Activated CD4-positive, alpha-beta T cell treated with anti-CD3 and anti-CD28 coated beads for 4 hours (primary cell): ENCODE measurements around the gene IL17F.
A peak's percentile ranks its signal among the peaks of the same experiment; 100 is the strongest.

Source experiments
- DNase-seq, 2 donors: peaks; one replicate each; pipeline ENCODE4 v3.0.0-alpha.2; 2020

The IL17F gene

GRCh38 chr6:52244400-52244799, at the start of gene IL17F:
Gene IL17F, minus strand, starts transcription at chr6:52244500. Its CDS starts 71 bp downstream, at chr6:52244429.
- no peak for DNase-seq

GRCh38 chr6:52293067-52293466, 48.8 kb upstream of the IL17F start:
- DNase-seq, result no peak

GRCh38 chr6:52288841-52289240, 44.5 kb upstream of the IL17F start:
- no peak for DNase-seq

- DNase-seq, result no peak
Measured at GRCh38 chr6:52288216-52288615, 43.9 kb upstream of the IL17F start.

- DNase-seq, result peak; percentile 47 to 67
Measured at GRCh38 chr6:52286798-52287432, 42.6 kb upstream of the IL17F start.

DNA sequence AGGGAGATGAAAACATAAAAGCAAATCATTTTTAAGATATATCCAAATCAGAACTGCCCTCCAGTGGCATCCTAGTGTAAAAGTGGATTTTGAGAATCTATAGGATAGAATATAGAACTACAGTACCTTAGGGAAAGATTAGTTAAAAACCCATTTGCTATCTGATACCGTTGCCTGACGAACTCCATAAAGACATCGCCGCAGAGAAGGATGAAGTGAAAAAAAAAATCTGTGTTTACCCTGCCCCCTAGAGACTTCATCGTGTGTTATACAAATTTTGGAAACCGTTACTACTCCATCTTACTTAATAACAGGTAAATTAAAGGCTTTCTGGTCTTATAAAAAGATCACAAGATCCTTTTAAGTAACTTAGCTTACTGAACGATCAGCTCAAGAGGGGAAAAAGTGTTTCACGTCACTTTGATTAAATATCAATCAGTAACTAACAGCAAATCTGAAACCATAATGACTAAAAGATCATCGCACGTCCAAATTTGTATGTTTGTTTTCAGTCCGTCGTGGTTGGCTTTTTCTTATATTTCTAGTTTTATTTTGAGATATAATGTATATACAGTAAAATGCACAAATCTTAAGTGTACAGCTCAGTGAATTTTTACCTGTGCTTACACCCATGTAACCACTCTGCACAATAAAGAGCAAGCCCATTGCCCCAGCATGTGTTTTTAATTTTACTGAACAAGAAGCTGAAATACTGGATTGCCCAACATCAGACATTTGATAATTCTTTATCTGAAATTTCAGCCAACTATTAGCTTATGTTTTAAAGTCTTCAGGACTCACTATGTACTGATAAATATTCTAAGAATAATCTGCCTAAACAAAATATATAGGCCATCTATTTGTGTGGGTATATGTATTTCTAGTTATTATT, 41.1 kb upstream of the IL17F start:
- no peak for DNase-seq

GRCh38 chr6:52284460-52285176, 40.3 kb upstream of the IL17F start, which contains the start of gene MCM3:
Gene MCM3, minus strand, starts transcription at chr6:52284742. Its CDS starts 68 bp downstream, at chr6:52284674.
- peak; percentile 90 to 91 for DNase-seq

DNA sequence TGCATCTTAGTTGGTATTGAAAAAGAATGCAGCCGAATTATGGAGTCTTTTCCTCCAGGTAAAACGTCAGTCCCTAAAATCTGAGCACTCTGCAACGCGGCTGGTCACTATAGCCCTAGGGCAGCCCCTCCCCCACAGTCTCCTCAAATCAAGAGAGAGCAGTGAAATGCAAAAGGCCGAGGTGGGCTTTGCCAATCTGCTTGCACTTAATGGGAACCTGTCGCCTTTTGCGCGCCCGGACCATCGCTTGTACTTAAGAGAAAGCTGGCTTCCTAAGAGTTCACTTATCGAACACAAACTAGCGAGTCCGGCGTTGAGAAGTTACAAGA, 39.8 kb upstream of the IL17F start:
- DNase-seq, result no peak

DNA sequence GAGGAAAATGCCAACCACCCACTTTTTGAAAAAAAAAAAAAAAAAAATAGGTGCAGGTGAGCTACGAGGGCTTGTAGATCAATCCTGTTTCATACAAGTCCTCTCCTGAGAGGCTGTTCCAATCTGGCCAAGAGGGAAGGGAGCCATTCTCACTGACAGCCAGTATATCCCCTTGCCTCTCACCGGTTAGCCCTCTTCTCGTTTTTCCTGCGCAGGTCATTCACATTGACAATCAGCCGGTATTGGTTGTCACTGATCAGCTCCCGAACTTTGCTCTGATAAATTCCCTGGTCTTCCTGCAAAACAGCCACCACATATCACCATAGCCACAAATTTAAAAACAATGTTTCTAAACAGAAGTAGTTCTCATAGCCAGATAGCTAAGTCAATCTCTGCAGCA, 38.8 kb upstream of the IL17F start:
- DNase-seq, result no peak

DNA sequence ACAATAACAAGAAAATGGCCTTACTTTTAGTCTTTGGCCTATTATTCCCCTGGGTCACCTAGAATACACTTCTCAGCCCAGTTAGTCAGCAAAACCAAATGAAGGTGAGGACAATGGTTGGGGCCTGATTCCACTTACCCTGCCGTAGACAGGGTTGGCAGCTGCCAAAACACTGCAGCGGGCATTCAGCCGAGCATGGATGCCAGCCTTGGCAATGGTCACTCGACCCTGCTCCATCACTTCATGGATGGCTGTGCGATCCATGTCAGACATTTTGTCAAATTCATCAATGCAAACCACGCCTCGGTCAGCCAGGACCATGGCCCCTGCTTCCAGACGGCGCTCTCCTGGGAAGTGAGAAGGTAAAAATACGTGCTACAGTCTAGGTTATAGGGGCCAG, 31.8 kb upstream of the IL17F start:
- no peak for DNase-seq

GRCh38 chr6:52271852-52272460, 27.7 kb upstream of the IL17F start:
- no peak for DNase-seq

GRCh38 chr6:52263709-52264540, 19.6 kb upstream of the IL17F start:
- DNase-seq, result peak; percentile 57 to 67

DNA sequence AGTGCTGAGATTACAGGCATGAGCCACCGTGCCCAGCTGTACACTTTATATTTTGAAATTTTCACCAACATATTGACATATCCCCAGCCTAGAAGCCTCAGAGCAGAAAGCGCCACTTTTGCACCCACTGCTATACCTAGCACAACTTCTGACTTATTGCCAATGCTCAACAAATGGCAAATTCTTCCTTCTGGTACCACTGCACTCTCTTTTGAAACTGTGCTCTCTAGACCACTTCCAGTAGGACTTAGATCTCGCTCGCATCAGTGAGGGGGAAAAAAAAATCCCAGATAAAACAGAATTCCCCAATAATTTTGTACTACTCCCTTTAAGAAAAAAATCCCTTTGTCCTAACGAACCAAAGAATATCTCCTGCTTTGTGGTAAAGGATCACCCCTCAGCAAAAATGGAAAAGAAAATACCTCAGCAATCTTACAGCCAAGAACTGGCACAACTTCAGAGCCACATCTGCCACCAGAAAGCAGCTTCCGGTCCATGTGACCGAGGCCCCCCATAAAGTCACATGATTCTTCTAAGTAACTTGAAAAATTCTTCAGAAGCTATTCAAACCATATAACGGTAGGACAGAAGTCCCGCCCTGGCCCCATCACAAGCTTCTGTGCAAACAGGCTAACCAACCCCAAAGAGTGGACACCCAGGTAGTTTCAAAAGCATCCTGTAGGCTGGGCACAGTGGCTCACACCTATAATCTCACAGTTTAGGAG, 18.5 kb upstream of the IL17F start:
- DNase-seq, result no peak

DNA sequence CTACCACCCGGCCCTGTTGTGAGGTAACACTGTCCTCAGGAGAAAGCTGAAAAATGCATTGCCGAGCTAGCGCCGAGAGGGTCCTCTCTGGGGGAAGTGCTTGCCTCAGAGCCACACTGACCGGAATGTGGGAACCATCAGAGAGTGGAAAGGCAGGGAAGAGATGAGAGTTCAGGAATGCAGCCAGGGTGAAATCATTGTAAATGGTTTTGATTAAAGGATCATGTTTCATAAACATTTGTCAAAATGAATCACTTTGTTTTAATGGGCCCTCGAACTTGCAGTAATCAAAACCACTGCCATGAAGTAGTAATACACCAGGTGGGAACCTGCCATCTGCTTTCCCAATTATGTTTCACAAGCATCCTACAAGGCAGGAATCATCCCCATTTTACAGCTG, 16.9 kb upstream of the IL17F start:
- no peak for DNase-seq

DNA sequence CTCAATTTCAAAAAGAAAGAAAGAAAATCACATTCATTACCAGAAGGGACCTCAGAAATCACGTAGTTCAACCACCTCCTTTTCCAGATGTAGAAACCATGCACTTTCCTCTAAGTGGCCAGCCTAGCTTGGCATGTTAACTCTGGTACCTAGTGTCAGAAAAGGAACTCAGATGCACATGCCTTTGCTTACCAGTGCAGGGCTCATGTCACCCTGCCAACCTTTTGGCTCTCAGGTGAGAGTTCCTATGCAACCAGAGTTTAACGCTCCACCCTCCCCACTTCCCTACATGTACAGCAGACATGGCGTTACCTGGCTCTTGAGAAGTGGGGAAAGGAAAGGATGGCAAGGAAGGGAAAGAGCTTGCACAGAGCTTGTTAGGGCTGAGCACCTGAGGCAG, 16.3 kb upstream of the IL17F start:
- DNase-seq, result no peak

DNA sequence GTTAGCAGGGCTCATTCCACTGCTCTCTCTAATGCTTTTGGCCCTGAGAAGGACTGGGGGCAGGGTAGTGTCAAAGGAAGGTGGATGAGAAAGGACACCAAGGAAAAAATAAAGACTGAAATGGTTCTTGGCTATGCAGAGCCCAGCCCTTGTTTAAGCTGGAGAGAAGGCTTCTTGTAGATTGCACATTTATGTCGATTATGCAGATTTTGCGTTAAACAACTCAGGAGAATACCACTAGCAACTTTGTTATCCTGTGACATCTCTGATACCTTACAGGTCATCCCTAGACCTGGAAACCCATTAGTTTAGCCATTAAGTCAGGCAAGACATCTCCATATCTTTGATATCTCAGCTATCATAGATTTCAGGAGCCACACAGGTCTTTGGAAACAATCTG, 11.1 kb upstream of the IL17F start:
- no peak for DNase-seq

GRCh38 chr6:52254731-52255378, 10.6 kb upstream of the IL17F start:
- no peak for DNase-seq

DNA sequence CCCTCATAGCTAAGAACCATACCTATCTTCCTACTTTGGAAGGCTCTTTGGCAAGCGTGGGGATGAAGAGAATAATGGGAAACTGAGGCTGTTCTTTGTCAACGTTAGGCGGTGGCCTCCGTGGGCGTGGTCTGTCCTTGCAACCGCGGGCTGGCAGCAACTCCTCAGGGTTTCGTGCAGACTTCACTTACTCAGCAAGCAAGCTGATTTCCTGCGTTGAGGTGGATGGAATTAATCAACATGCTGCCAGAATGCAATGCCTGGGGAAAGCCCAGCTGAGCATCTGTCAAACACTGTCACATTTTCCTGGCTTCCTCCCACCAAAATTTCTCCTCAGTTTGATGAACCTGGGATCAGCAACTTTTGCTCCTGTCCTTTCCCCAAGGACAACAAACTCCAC, 9.2 kb upstream of the IL17F start:
- DNase-seq, result peak in 1 of 2 donors; percentile 10

DNA sequence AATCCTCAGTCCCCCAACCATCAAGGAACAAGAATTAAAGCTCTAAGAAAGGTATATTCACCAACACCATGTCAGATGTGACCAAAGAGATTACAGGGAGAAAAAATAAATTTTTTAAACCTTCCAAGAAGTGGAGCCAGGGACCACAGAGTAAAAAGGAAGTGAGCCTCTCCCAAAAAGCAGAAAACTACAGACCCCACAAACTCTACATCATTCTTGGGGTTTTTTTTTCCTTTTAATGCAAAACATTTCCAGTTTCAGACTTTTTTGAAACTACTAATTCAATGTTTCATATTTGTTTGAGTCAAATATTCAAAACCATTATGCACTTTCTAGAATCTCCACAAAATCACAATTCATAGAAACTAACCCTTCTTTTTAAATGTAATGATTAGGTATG, 6.8 kb upstream of the IL17F start:
- DNase-seq, result no peak

DNA sequence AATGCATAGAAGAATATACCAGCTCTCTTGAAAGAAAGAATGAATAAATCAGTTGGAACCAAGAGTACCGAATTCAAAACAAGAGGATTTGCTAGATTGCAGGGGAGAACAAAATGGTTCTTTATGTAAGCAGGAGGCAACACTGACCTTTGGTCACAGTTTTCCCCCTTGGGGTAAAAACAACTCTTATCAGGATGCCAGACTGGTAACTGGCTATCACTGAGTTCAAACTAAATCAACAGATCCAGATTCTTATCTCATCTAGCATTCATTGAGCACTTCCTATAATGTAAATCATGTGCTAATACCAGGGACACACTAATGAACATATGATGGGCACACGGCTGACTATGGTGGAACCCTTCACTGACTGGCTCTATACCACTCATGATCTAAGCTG, 4.8 kb upstream of the IL17F start:
- DNase-seq, result no peak

DNA sequence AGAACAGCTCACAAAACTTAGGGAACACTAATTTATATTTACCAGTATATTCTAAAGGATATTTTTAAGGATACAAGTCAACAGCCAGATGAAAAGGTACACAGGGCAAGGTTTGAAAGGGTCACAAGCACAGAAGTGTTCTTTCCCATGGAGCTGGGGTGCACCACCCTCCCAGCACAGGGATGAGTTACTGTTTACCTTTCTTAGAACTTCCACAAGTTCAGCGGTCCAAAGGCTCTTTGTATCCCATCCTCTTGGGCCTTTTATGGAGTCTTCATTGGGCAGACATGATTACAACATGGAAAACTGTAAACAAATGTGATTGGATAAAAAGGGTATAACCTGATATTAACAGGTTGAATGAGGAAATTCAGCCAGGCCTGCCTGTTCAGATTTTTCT, 1.1 kb upstream of the IL17F start:
- no peak for DNase-seq
